NCI-H526 (cell line): ENCODE data around the gene PCDH7.
A peak's percentile ranks its signal among the peaks of the same experiment; 100 is the strongest.

ENCODE experiments used
- DNase-seq, 2 experiments: peaks; one replicate each; lab custom pipeline; 2025; lab: John Stamatoyannopoulos, UW

Gene PCDH7

DNA sequence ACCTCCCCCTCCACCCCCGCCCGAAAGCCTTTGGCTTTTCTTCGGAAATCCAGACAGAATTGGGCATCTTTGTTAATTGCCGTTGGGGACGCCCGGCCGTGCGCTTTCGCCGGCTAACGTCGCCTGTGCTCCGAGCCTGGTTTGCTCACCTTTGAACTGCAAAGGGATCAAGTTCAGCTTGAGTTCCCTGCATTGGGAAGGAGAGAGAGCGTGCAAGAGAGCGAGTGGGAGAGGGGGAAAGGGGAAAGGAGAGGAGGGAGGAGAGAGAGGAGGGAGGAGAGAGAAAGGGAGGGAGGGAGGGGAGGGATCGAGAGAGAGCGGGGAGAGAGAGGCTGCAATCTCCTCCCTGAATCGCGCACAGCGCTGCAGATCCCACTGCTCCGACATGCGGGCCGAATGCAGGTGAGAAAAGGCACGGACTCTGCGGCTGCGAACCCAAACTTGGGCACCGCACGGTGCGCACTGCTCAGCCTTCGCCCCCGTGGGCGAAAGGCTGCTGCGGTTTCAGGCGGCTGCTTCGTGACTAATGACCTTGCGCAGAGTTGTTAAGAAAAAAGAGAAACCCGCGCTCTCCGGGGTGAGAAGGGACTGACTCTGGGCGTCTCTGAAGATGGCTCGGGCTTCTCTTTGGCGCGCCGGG, at the start of gene PCDH7:
Gene PCDH7 (plus strand): TSS at position 349 of the 640 bp plus-strand sequence. CDS start 1,054 bp downstream, outside the sequence.
- DNase-seq, result peak in 1 of 2 experiments; percentile 58

- no peak for DNase-seq
These were observed 48.2 kb upstream of the PCDH7 start for GRCh38 chr4:30671926-30672448.

GRCh38 chr4:30696191-30696590, 24.0 kb upstream of the PCDH7 start:
- DNase-seq, result no peak

GRCh38 chr4:30714408-30715031, 5.6 kb upstream of the PCDH7 start:
- peak in 1 of 2 experiments; percentile 75 for DNase-seq

DNA sequence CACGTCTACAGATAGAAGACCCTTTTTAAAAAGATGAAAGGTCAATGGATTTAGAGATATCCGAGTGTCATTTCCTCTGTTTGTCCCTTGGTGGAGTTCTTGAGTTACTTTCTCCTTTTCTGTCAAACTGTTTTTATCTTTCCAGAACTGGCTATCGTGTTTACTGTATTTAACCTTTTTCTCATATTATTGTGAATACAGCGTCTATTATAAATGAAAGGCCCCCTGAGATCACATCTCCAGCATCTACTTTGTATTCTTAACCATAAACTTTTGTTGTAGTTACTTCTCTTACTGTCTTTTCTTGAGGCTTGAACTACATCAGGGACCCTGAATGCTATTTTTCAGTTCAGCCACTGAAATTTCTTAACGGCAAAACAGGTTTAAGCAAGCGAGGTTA, 4.0 kb upstream of the PCDH7 start:
- DNase-seq, result peak in 1 of 2 experiments; percentile 33

DNA sequence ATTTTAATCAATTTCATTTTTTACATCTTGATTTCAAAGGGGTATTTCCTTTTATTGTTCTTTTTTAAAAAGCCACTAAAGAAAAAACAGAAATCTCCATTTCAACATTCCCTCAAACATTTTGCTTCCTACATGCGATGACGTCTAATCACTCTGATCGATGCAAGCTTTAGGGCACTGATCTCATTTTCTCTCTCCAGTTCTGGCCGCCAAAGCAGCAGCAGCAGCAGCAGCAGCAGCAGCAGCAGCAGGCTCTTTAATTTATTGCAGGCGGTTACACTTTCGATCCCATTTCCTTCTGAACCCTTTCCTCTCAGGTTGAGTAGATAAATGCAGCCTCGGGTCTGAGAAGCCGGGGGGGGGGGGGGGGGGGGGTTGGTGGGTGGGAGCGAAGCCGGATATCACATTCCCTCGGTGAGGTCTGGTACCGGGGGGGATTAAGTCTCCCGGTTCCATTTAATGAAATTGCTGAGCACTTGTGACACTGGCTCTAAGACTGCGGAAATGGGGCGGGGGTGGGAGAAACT, 3.4 kb upstream of the PCDH7 start:
- DNase-seq, result peak in 1 of 2 experiments; percentile 26

DNA sequence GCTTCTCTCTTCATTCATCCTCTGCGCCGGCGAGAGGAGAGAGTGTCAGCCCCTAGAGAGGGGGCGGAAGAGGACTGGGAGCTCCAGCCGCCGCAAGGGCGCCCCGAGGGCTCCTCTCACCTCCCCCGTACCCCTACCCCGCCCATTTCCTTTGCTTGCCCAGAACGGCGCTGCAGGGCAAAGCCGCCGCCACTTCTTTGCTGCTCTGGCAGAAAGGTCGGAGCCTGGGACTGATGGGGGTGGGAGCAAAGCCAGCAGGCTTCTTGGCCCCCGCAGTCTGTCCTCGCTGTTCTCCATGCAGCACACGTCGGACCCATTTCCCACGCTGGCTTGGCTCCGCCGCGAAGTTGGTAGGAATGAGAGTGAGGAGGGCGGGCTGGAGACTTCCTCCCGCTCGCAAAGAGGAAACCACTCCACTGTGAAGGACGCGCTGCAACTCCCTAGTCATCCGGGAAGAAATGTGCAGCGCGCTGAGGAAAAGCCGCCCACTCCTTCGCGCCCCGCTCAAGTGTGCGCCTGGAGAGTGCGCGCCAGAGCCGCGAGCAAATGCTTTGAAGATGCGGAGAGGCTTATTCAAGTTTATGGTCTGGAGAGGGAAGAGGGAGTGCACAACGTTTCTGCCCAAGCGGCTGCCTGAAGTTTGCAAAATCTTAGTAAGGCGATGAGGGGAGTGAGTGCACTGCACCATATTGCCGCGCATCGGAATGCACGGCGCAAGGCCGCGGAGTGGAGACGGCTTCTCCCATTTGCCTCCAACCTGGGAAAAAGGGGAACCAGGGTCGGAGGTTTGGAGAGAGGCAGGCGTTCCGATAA, 2.8 kb upstream of the PCDH7 start:
- DNase-seq, result peak in 1 of 2 experiments; percentile 48

DNA sequence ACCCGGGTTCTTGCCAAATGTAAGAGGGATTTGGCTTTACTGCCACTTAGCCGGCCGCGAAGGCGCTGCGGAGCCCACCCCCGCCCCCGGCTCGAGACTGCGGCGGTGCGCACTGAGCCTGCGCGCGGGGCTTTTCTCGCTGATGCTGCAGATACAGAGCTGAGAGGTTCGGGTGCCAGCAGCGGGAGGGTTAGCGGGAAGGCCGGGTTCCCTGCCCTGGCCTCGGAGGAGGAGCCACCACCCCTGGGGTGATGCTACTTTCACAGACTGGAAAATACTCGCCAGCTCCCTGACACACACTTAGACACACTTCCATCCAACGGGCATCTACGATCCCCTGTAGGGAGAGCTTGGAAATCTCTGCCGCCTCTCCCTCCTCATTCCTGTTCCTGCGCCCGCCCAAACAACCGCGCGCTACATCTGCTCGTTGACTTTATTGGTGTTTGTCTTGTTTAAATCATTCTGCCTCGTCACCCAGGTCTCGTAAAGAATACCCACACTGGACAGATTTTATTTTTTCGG, 2.1 kb upstream of the PCDH7 start:
- DNase-seq, result peak in 1 of 2 experiments; percentile 48

DNA sequence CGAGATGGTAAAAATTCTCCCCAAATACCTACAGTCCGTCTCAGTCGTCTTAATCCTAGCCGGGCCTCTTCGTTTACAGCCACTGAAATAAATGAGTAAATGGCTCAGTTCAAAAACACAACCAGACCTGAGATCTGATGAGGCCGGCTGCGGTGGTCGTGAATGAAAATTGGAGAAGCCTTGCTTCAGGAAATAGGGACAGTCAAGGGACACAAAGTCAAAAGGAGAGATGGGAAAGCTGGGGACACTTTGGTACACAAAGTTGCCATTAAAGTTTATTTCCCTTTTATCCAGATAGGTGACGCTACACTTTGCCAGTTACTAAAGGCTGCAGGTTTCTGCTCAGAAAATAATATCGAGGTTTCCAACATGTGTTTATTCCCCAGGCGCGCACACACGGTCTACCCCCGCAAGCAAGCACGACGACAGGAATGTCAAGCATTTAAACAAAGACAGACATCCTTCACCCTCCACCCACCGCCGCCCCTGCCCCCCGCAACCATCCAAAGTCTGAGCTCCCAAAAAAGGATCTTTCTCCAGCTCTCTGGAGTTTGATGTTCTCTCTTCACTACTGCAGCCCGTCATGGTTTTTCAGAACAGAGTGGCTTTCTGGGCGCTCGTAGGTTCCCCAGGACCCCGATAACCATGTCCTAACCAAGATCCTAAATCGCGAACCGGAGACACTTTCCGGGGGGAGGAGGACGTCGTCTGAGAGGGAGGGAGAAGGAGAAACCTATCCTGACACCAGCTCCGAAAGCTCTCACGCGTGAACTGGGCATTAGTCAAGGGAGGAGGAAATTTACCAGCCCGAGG, 1.3 kb upstream of the PCDH7 start:
- peak in 1 of 2 experiments; percentile 15 for DNase-seq

- DNase-seq, result peak; percentile 42 to 65
These were observed 632 bp upstream of the PCDH7 start for GRCh38 chr4:30719454-30720020.

GRCh38 chr4:30720661-30721184, 554 bp downstream of the PCDH7 start:
- DNase-seq, result peak in 1 of 2 experiments; percentile 58

- DNase-seq, result peak; percentile 10 to 68
These were observed 1.3 kb downstream of the PCDH7 start for GRCh38 chr4:30721185-30722091.

DNA sequence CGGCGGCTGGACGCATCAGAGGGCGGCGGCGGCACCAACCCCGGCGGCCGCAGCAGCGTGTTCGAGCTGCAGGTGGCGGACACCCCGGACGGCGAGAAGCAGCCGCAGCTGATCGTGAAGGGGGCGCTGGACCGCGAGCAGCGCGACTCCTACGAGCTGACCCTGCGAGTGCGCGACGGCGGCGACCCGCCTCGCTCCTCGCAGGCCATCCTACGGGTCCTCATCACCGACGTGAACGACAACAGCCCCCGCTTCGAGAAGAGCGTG, 1.9 kb downstream of the PCDH7 start:
- no peak for DNase-seq

- DNase-seq, result no peak
These were observed 2.4 kb downstream of the PCDH7 start for GRCh38 chr4:30722359-30723200.

DNA sequence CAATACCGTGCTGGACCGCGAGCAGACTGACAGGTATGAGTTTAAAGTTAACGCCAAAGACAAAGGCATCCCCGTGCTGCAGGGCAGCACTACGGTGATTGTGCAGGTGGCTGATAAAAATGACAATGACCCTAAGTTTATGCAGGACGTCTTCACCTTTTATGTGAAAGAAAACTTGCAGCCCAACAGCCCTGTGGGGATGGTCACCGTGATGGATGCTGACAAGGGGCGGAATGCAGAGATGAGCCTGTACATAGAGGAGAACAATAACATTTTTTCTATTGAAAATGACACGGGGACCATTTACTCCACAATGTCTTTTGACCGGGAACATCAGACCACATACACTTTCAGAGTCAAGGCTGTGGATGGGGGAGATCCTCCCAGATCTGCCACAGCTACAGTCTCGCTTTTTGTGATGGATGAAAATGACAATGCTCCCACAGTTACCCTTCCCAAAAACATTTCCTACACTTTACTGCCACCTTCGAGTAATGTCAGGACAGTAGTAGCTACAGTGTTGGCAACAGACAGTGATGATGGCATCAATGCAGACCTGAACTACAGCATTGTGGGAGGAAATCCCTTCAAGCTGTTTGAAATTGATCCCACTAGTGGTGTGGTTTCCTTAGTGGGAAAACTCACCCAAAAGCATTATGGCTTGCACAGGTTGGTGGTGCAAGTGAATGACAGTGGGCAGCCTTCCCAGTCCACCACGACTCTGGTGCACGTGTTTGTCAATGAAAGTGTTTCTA, 3.2 kb downstream of the PCDH7 start:
- DNase-seq, result no peak

DNA sequence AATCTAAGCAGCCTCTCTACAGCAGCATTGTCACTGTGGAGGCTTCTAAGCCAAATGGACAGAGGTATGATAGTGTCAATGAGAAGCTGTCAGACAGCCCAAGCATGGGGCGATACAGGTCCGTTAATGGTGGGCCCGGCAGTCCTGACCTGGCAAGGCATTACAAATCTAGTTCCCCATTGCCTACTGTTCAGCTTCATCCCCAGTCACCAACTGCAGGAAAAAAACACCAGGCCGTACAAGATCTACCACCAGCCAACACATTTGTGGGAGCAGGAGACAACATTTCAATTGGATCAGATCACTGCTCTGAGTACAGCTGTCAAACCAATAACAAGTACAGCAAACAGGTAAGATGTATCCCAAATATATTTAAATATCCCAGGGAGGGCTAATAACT, 4.1 kb downstream of the PCDH7 start:
- no peak for DNase-seq

GRCh38 chr4:30725562-30725961, 5.4 kb downstream of the PCDH7 start:
- no peak for DNase-seq

GRCh38 chr4:30726090-30726675, 6.0 kb downstream of the PCDH7 start:
- DNase-seq, result peak; percentile 26 to 63
